ENCODE results near the gene ADISSP.

Gene ADISSP

GRCh38 chr20:3711484-3711941 is 56.0 kb downstream of the ADISSP start:
- no peak for DNase-seq

DNA sequence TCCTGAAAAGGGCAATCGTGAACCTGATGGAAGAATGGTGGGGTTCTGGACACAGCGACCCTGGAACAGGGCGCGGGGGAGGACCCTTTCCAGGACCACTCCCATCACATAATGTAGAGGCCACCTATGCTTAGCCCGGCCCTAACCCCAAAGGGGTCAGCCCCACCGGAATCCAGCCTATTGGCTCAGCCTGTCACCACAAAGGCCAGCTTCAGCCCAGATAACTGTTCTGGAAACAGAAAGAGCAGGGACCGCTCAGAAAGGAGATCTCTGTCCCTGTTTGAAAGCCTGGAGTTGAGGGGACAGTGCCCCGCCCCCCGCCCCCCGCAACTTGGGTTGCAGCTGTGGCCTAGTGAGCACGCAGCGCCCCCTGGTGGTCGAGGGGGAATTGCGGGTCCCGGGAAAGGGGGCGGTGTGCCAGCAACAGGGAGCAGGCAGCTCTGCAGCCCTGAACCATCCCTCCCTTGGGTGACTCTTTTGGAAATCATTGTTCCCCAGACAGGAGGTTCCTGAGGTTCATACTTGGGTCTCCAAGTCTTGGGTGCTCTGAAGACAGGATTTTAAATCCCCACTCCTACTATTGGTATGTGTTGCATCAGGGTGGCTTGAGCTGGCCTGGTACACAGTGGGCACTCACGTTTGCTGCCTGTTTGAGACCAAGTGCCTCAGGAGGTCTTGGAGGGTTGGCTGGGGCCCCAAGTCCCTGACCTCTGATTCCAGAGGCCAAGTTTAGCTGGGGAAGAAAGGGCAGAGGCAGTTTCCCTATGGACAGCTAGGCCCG is 56.7 kb downstream of the ADISSP start:
- peak; percentile 70 for DNase-seq

DNA sequence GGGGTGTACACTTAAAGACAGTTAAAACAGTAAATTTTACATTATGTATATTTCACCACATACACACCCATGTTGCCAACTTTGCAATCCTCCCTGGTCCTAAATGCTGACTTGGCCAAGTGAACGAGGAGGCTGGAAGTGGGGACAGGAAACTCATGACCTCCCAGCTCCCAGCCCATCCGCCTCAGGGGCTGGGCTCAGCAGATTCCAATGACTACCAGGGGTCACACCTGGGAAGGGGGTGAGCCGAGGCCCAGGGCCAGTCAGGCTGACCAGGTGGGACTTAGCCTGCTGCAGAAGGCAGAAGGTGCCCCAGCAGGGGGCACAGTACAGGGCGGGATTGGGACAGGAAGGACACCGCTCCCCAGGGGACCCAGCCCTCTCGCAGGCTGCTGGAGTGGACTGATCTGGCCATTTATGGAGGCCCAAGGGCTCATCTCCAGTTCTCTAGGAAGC is 57.5 kb downstream of the ADISSP start:
- no peak for DNase-seq

DNA sequence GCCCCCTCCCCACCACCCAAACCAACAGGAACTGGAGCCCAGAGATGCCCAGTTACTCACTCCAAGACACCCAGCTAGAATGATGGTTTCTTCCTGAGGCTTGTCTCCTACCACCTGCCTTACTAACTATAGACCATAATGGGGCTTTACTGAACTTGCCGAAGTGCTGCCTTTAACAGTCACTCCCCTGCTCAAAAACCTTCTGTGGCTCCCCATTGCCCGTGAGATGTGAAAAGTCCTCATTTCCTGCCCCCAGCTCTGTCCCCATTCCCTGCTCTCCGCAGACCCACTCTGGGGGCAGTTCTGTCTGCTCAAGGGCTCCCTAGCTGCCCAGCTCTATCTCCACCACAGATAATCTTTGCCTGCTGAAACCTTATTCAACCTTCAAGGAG is 60.0 kb downstream of the ADISSP start:
- DNase-seq = no peak

GRCh38 chr20:3706774-3707507 is 60.6 kb downstream of the ADISSP start:
- DNase-seq = no peak

- DNase-seq = no peak
These were observed 61.4 kb downstream of the ADISSP start for GRCh38 chr20:3705970-3706739.

DNA sequence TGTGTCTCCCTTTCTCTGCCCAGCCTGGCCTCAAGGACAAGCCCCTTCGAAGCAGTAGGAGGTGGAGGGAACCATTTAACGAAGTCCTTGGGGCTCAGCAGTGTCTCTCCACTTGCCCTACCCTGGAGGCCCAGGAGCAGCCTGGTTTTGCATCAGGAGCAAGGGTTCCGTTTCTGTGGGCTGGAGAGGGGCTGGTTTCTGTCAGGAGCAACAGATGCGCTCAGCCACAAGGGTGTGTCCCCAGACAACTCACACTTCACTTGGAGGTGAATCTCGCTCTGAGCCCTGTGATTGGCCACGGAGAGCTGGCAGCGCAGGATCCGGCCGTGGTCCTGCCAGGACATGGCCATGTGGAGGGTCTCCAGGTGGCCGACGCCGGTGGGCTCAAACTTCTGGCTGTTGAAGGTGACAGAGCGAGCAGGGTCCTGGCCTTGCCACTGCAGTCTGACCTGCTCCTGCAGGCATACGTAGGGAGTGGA is 62.0 kb downstream of the ADISSP start:
- DNase-seq = no peak

DNA sequence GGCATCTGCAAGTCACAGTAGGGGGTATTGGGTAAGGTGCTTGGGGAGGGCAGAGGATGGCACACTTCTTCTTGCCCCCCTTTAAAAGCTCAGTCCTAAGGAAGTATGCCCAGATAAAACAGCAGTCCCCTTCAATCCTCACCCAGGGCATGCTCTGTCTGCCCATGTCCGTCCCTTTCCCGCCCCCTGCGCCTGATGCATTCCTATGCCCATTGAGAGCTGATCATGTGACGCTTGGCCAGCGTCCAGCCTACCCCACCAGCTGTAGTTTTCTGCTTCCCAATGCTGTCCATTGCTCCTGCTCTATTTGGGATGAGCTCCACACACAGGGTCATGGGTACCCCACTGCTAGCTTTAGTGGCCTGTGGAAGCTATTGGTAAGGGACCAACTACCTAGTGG is 63.5 kb downstream of the ADISSP start:
- no peak for DNase-seq
